ENCODE results near the gene ACBD4. TPM values are rescaled to one million over a fixed set of nuclear protein-coding genes. Genes with fewer than 3 reads are reported as not detected.

The ACBD4 gene
- total RNA-seq, 2 experiments from 2014 or later, result 9.1 to 9.3 TPM

- CTCF ChIA-PET, result interaction anchor here (1.0 to 5.0 kb wide), 2 partner anchors 55 to 91 kb away, joined by 3 to 30 read pairs; partner anchors contain the start of gene ACBD4
- POLR2A ChIA-PET, result interaction anchor here (0.7 kb wide), 1 partner anchor 269 kb away, joined by 3 read pairs; no protein-coding TSS in a partner anchor
Measured at GRCh38 chr17:45190503-45191255, 55.2 kb downstream of the ACBD4 start.

Other genes starting within 250 kb of the ACBD4 start
- gene EFTUD2, start 236.2 kb upstream of the ACBD4 start, total RNA-seq, result 100 to 1,000 TPM; 239 to 242 TPM
- not detected for gene GFAP, start 220.2 kb upstream of the ACBD4 start, total RNA-seq
- 10 to 100 TPM; 34.1 to 35.7 TPM for gene KIF18B, start 187.9 kb upstream of the ACBD4 start, total RNA-seq
- gene C1QL1, start 167.4 kb upstream of the ACBD4 start, total RNA-seq, result under 1 TPM in 1 of 2 experiments, not detected in 1; 0.21 TPM
- gene DCAKD, start 84.1 kb upstream of the ACBD4 start, total RNA-seq, result 10 to 100 TPM; 32.0 to 32.6 TPM
- 100 to 1,000 TPM; 179 to 180 TPM for gene NMT1, start 74.4 kb upstream of the ACBD4 start, total RNA-seq
- gene PLCD3, start 3.2 kb upstream of the ACBD4 start, total RNA-seq, result 1 to 10 TPM; 4.6 to 5.1 TPM
- gene HEXIM1, start 12.8 kb downstream of the ACBD4 start, total RNA-seq, result 10 to 100 TPM; 34.6 to 34.7 TPM
- gene HEXIM2, start 26.2 kb downstream of the ACBD4 start, total RNA-seq, result 1 to 10 TPM; 5.3 to 5.8 TPM
- gene FMNL1, start 86.2 kb downstream of the ACBD4 start, total RNA-seq, result 100 to 1,000 TPM; 233 to 243 TPM
- gene SPATA32, start 126.4 kb downstream of the ACBD4 start, total RNA-seq, result under 1 TPM; 0.25 TPM
- 10 to 100 TPM; 47.5 to 51.6 TPM for gene MAP3K14, start 181.3 kb downstream of the ACBD4 start, total RNA-seq